NCI-H748 treated with DMSO at 0.1 percent for 48 hours (cell line): ENCODE results near the gene PDLIM1.

Experiments
- DNase-seq: peaks from one replicate; lab custom pipeline; 2025; lab: John Stamatoyannopoulos, UW

PDLIM1 gene

GRCh38 chr10:95263864-95264226, 27.0 kb downstream of the PDLIM1 start:
- no peak for DNase-seq

- no peak for DNase-seq
Measured at GRCh38 chr10:95262763-95263518, 27.9 kb downstream of the PDLIM1 start.

GRCh38 chr10:95261926-95262325, 28.9 kb downstream of the PDLIM1 start:
- no peak for DNase-seq

GRCh38 chr10:95260909-95261552, 29.8 kb downstream of the PDLIM1 start:
- DNase-seq = no peak

GRCh38 chr10:95260397-95260881, 30.4 kb downstream of the PDLIM1 start:
- DNase-seq = no peak

GRCh38 chr10:95257849-95258248, 33.0 kb downstream of the PDLIM1 start:
- DNase-seq = no peak

GRCh38 chr10:95256268-95256667, 34.5 kb downstream of the PDLIM1 start:
- no peak for DNase-seq

GRCh38 chr10:95254629-95255028, 36.2 kb downstream of the PDLIM1 start:
- DNase-seq = no peak

GRCh38 chr10:95253686-95254085, 37.1 kb downstream of the PDLIM1 start:
- no peak for DNase-seq

- DNase-seq = no peak
Measured at GRCh38 chr10:95253007-95253406, 37.8 kb downstream of the PDLIM1 start.

- DNase-seq = no peak
Measured at GRCh38 chr10:95250856-95251255, 39.9 kb downstream of the PDLIM1 start.

GRCh38 chr10:95249467-95249866, 41.3 kb downstream of the PDLIM1 start:
- DNase-seq = no peak

GRCh38 chr10:95248989-95249388, 41.8 kb downstream of the PDLIM1 start:
- DNase-seq = no peak

GRCh38 chr10:95247881-95248583, 42.8 kb downstream of the PDLIM1 start:
- no peak for DNase-seq

- DNase-seq = no peak
Measured at GRCh38 chr10:95247200-95247880, 43.5 kb downstream of the PDLIM1 start.

GRCh38 chr10:95246582-95247051, 44.2 kb downstream of the PDLIM1 start:
- peak; percentile 1 for DNase-seq

- no peak for DNase-seq
Measured at GRCh38 chr10:95245425-95246055, 45.3 kb downstream of the PDLIM1 start.

- DNase-seq = no peak
Measured at GRCh38 chr10:95244152-95244551, 46.7 kb downstream of the PDLIM1 start.

- no peak for DNase-seq
Measured at GRCh38 chr10:95243318-95243617, 47.5 kb downstream of the PDLIM1 start.

- DNase-seq = peak; percentile 19
Measured at GRCh38 chr10:95242581-95243317, 48.1 kb downstream of the PDLIM1 start.

GRCh38 chr10:95241533-95241932, 49.3 kb downstream of the PDLIM1 start:
- DNase-seq = no peak
